ENCODE results near the gene MANBA. TPM values are rescaled to one million over a fixed set of nuclear protein-coding genes. Genes with fewer than 3 reads are reported as not detected.
A peak's percentile ranks its signal among the peaks of the same experiment; 100 is the strongest.

MANBA gene
- 18.9 TPM for polyA plus RNA-seq (2012; ENCODE audit: low read depth, missing spikeins)

GRCh38 chr4:102760645-102761295 is at the start of gene MANBA:
Gene MANBA, minus strand, starts transcription at chr4:102760968. Its CDS starts 74 bp downstream, at chr4:102760894.
- peak; percentile 36 for TF ChIP-seq PAX5 (IDR thresholded peaks at IDR 0.05; ENCODE audit: insufficient read depth, low read length, severe bottlenecking)
- TF ChIP-seq TAF1 (IDR thresholded peaks at IDR 0.05; ENCODE audit: low read depth, low read length): 0 out of 2 replicates have a peak, but pooled peaks have one; percentile 39
- TF ChIP-seq POLR2AphosphoS5 (IDR thresholded peaks at IDR 0.05; ENCODE audit: low read depth, low read length): peak; percentile 91
- TF ChIP-seq SPI1 (IDR thresholded peaks at IDR 0.05; ENCODE audit: low read depth, low read length): no peak
- TF ChIP-seq POU2F2 (IDR thresholded peaks at IDR 0.05; ENCODE audit: low read depth, low read length): peak; percentile 10; the same call in 1 of the 2 replicates
- TF ChIP-seq POLR2A (IDR thresholded peaks at IDR 0.05; ENCODE audit: low read depth, low read length): peak; percentile 91
- peak; percentile 87 for FAIRE-seq
- DNase-seq (ENCODE audit: insufficient read length, low spot score): peak; percentile 92

DNA sequence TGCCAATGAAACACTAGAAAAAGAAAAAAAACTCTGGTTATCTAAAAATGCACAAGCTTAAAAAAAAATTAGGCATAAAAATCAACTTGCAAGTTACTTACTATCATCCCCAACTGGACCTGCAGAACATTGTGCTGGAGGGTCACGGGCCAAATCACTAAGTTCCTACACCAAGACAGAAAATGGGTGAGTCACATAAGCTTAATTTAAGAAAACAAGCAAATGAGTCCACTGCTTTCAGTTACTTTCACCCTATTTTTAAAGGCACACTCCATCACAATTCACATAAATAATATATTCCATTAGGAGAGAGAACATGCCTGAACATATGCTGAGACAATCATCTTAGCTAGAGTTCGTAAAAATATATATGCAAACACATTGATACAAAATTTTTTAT is 48.9 kb upstream of the MANBA start:
- DNase-seq (ENCODE audit: insufficient read length, low spot score) (no peak), FAIRE-seq (peak; percentile 23)

DNA sequence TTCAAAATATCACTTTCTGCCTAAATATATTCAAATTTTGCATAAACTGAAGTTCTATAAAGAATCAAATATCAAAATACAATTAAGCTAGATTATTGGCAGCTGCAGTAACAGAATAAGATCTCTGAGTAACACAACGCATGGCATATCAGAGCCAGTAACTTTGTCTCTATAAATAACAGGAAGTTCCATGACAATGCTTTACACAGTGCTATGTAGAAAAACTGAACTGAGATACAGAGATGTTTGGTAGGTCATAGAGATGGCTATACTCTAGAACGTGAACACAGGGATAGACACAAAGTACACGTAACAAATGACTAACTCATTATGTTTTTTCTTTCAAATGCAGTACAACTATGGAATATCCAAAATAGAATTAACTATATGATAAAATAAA is 48.4 kb upstream of the MANBA start:
- TF ChIP-seq POLR2A (IDR thresholded peaks at IDR 0.05; ENCODE audit: low read depth, low read length) (no peak), SPI1 (IDR thresholded peaks at IDR 0.05; ENCODE audit: low read depth, low read length) (0 out of 2 replicates have a peak, but pooled peaks have one; percentile 5)
- FAIRE-seq: peak; percentile 26
- no peak for DNase-seq (ENCODE audit: insufficient read length, low spot score)

More for the DNA sequence above, 48.9 kb upstream of the MANBA start:
- TF ChIP-seq PAX5 (IDR thresholded peaks at IDR 0.05; ENCODE audit: insufficient read depth, low read length, severe bottlenecking) (no peak), POLR2AphosphoS5 (IDR thresholded peaks at IDR 0.05; ENCODE audit: low read depth, low read length) (no peak), SPI1 (IDR thresholded peaks at IDR 0.05; ENCODE audit: low read depth, low read length) (no peak), TAF1 (IDR thresholded peaks at IDR 0.05; ENCODE audit: low read depth, low read length) (no peak), POLR2A (IDR thresholded peaks at IDR 0.05; ENCODE audit: low read depth, low read length) (no peak), POU2F2 (IDR thresholded peaks at IDR 0.05; ENCODE audit: low read depth, low read length) (no peak)

DNA sequence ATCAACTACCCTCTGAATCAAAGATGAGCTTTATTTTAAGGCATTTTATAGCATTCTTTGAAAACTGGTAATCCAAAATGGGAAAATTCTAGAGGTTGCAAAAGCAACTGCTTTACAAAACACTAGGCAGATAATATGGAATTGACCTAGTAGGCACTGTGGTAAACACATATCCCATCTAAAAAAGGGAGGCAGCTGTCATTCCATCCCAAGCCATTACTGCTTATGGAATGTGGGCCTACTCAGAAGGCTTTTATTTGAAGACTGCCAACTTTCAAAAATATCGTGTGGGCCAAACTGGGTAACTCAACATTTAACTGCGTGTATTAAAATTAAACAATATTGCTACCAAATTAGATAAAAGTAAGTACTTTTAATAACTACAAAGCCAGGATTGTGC is 47.2 kb upstream of the MANBA start:
- FAIRE-seq (no peak), DNase-seq (ENCODE audit: insufficient read length, low spot score) (no peak)
- TF ChIP-seq PAX5 (IDR thresholded peaks at IDR 0.05; ENCODE audit: insufficient read depth, low read length, severe bottlenecking): no peak
- no peak for TF ChIP-seq POLR2A (IDR thresholded peaks at IDR 0.05; ENCODE audit: low read depth, low read length)
- no peak for TF ChIP-seq SPI1 (IDR thresholded peaks at IDR 0.05; ENCODE audit: low read depth, low read length)
- no peak for TF ChIP-seq POLR2AphosphoS5 (IDR thresholded peaks at IDR 0.05; ENCODE audit: low read depth, low read length)

DNA sequence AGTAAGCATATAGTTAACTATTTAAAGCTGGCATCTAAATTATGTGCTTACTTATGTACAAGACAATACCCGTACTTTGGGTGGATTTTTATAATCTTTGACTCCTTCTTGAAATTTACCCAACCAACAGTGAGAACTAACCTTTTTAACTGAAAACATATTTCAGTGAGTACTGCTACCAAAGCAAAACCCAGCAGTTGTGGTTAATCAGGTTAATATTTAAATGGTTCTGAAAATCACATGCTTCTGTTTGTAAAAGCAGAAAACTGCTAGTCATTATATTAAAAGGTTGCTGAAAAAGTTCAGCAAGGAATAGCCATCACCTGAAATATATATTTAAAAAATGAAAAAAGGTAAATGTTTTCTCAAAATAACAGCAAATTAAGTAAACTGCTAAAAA is 46.6 kb upstream of the MANBA start:
- TF ChIP-seq SPI1 (IDR thresholded peaks at IDR 0.05; ENCODE audit: low read depth, low read length) (no peak), POLR2A (IDR thresholded peaks at IDR 0.05; ENCODE audit: low read depth, low read length) (no peak), POLR2AphosphoS5 (IDR thresholded peaks at IDR 0.05; ENCODE audit: low read depth, low read length) (no peak), TAF1 (IDR thresholded peaks at IDR 0.05; ENCODE audit: low read depth, low read length) (no peak), PAX5 (IDR thresholded peaks at IDR 0.05; ENCODE audit: insufficient read depth, low read length, severe bottlenecking) (no peak), POU2F2 (IDR thresholded peaks at IDR 0.05; ENCODE audit: low read depth, low read length) (no peak)
- FAIRE-seq (no peak), DNase-seq (ENCODE audit: insufficient read length, low spot score) (no peak)

DNA sequence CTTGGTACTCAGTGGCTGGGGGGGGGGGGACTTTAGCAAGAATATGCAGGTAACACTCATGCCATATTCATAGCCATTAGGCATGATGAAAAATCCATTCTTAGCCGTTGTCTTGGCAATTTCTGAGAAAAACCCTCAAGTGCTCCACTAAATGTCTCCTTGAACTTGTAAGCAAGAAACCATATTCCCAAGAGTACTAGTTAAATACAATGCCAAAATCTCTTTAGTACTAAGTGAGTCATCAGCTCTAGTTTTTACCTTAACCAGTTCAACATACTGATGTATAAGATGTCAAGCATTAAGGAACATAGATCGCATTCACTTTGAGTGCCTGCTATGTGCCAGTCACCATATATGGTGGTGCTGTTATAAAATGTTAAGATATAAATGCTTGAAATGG is 39.0 kb upstream of the MANBA start:
- DNase-seq (ENCODE audit: insufficient read length, low spot score) (no peak), FAIRE-seq (no peak)
- TF ChIP-seq SPI1 (IDR thresholded peaks at IDR 0.05; ENCODE audit: low read depth, low read length) (no peak), POLR2AphosphoS5 (IDR thresholded peaks at IDR 0.05; ENCODE audit: low read depth, low read length) (no peak), POU2F2 (IDR thresholded peaks at IDR 0.05; ENCODE audit: low read depth, low read length) (no peak), PAX5 (IDR thresholded peaks at IDR 0.05; ENCODE audit: insufficient read depth, low read length, severe bottlenecking) (no peak), POLR2A (IDR thresholded peaks at IDR 0.05; ENCODE audit: low read depth, low read length) (no peak), TAF1 (IDR thresholded peaks at IDR 0.05; ENCODE audit: low read depth, low read length) (no peak)

DNA sequence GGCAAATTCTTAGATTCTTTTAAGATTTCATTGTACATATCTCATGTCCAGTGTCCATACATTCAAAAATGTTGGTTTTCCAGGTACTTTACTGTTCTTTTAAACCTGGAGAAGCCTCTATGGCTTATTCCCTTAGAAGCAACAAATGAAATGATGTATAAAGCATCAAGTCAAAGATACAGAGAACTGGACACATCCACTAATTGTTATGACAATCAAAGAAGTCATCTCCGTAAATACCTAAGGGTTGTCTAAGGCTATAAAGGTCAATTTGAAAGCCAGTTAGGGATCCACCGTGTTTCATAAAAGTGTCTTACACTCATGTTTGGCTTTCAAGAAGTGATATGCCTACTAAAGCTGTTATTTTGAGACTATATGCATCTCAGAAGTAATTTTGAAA is 34.2 kb upstream of the MANBA start:
- no peak for TF ChIP-seq PAX5 (IDR thresholded peaks at IDR 0.05; ENCODE audit: insufficient read depth, low read length, severe bottlenecking)
- no peak for TF ChIP-seq SPI1 (IDR thresholded peaks at IDR 0.05; ENCODE audit: low read depth, low read length)
- DNase-seq (ENCODE audit: insufficient read length, low spot score): no peak
- no peak for FAIRE-seq

DNA sequence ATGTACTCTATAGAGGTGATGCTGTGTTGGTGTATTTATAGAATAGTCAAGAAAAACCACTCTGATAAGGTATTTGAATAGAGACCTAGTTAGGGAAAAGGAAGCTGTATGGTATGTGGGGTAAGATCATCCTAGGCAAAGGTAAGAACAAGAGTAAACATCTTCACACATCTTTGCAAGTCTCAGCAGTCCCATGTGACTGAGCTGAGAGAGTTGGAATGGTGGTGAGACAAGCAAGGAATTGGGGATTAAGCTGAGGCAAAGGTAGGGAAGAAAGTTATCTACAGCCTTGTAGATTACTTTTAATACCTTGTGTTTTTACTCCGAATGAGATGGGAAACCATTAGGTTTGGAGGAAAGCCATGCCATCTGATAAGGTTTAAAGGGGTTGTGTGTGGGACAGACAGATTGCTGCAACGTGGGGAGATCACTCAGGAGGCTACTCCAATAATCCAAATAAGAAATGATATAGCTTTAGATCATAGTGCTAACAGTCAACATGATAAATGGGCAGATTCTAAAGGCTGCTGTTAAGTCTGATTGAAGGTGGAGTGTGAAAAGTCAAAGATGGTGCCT is 31.7 kb upstream of the MANBA start:
- TF ChIP-seq POLR2AphosphoS5 (IDR thresholded peaks at IDR 0.05; ENCODE audit: low read depth, low read length): peak; percentile 89
- no peak for TF ChIP-seq TAF1 (IDR thresholded peaks at IDR 0.05; ENCODE audit: low read depth, low read length)
- peak; percentile 72 for TF ChIP-seq POLR2A (IDR thresholded peaks at IDR 0.05; ENCODE audit: low read depth, low read length)
- peak; percentile 47 for FAIRE-seq
- DNase-seq (ENCODE audit: insufficient read length, low spot score): no peak

DNA sequence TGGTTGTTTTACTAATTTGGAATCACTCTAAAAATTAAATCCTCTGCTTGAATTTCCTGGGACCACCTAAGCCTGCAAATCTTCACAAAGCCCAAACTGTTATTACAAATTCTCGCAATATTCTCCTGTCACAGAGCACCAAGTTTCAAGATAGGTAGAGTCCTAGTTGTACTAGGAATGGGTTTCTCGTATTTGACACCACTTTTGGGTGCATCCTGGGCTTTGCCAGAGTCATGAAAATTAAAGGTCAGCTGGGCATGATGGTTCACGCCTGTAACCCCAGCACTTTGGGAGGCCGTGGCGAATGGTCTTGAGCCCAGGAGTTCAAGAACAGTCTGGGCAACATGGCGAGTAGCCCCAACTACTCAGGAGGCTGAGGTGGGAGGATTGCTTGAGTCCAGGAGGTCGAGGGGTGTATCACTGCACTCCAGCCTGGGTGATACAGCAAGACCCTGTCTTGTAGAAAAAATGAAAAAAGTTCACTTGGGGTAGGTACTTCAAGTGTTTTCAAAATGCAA is 30.6 kb upstream of the MANBA start:
- no peak for TF ChIP-seq PAX5 (IDR thresholded peaks at IDR 0.05; ENCODE audit: insufficient read depth, low read length, severe bottlenecking)
- no peak for TF ChIP-seq POLR2A (IDR thresholded peaks at IDR 0.05; ENCODE audit: low read depth, low read length)
- peak; percentile 60; the same call in 1 of the 2 replicates for TF ChIP-seq POLR2AphosphoS5 (IDR thresholded peaks at IDR 0.05; ENCODE audit: low read depth, low read length)
- TF ChIP-seq POU2F2 (IDR thresholded peaks at IDR 0.05; ENCODE audit: low read depth, low read length): no peak
- FAIRE-seq (no peak), DNase-seq (ENCODE audit: insufficient read length, low spot score) (no peak)

DNA sequence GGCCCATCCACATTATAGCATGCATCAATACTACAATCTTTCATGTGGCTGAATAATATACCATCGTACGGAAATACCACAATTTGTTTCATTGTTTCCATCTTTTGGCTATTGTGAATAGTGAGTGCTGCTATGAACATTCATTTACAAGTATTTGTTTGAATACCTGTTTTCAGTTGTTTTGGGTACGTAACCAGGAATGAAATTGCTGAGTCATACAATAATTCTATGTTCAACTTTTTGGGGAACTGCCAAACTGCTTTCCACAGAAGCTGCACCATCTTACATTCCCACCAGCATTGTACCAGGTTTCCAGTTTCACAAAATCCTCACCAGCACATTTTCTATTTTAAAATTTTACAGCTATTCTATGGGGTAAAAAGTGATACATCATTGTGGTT is 28.5 kb upstream of the MANBA start:
- no peak for DNase-seq (ENCODE audit: insufficient read length, low spot score)
- peak; percentile 16 for FAIRE-seq
- no peak for TF ChIP-seq PAX5 (IDR thresholded peaks at IDR 0.05; ENCODE audit: insufficient read depth, low read length, severe bottlenecking)
- peak; percentile 44 for TF ChIP-seq SPI1 (IDR thresholded peaks at IDR 0.05; ENCODE audit: low read depth, low read length)
